Measurements from ENCODE around the gene PRSS57.
A peak's percentile ranks its signal among the peaks of the same experiment; 100 is the strongest.
"Not testable (repeated sequence)": the region's sequence is repeated elsewhere in the genome, so short reads cannot be mapped to it uniquely, and the experiment has no call there.

PRSS57 gene

GRCh38 chr19:703329-703650 is 8.0 kb upstream of the PRSS57 start:
- H3K4me3 Mint-ChIP-seq: peak overlapping the region; percentile 57
- H3K9me3 Mint-ChIP-seq: peaks cover 19% of the 10 kb centered on the region
- TF ChIP-seq CTCF (IDR thresholded peaks at IDR 0.05): no peak
- DNase-seq: no peak
- peaks cover 36% of the 10 kb centered on the region for H3K27me3 Mint-ChIP-seq (ENCODE audit: low read depth, poor library complexity)
- H3K4me1 Mint-ChIP-seq: peaks cover 7% of the 10 kb centered on the region
- no peaks in the 10 kb centered on the region for H3K36me3 Mint-ChIP-seq (ENCODE audit: low read depth)
- no peak overlapping the region for H3K27ac Mint-ChIP-seq

- H3K27me3 Mint-ChIP-seq (ENCODE audit: low read depth, poor library complexity): peaks cover 32% of the 10 kb centered on the region
- not testable (repeated sequence) for DNase-seq; H3K36me3 Mint-ChIP-seq (ENCODE audit: low read depth); H3K27ac Mint-ChIP-seq; H3K4me1 Mint-ChIP-seq
- H3K4me3 Mint-ChIP-seq: peak overlapping the region; percentile 57
- H3K9me3 Mint-ChIP-seq: peaks cover 15% of the 10 kb centered on the region
Measured at GRCh38 chr19:702847-703246, 7.6 kb upstream of the PRSS57 start.

- H3K9me3 Mint-ChIP-seq; DNase-seq; H3K4me3 Mint-ChIP-seq; H3K4me1 Mint-ChIP-seq; H3K36me3 Mint-ChIP-seq (ENCODE audit: low read depth); H3K27ac Mint-ChIP-seq: not testable (repeated sequence)
- H3K27me3 Mint-ChIP-seq (ENCODE audit: low read depth, poor library complexity): peaks cover 19% of the 10 kb centered on the region
Measured at GRCh38 chr19:699885-700284, 4.6 kb upstream of the PRSS57 start.

- not testable (repeated sequence) for H3K27me3 Mint-ChIP-seq (ENCODE audit: low read depth, poor library complexity); DNase-seq; H3K4me3 Mint-ChIP-seq; H3K36me3 Mint-ChIP-seq (ENCODE audit: low read depth); H3K4me1 Mint-ChIP-seq; H3K27ac Mint-ChIP-seq; H3K9me3 Mint-ChIP-seq
Measured at GRCh38 chr19:698529-698928, 3.3 kb upstream of the PRSS57 start.

GRCh38 chr19:694481-695351 is 536 bp downstream of the PRSS57 start:
- no peak for TF ChIP-seq CTCF (IDR thresholded peaks at IDR 0.05)
- H3K9me3 Mint-ChIP-seq: no peaks in the 10 kb centered on the region
- H3K36me3 Mint-ChIP-seq (ENCODE audit: low read depth): no peaks in the 10 kb centered on the region
- no peak for DNase-seq
- no peak overlapping the region for H3K27ac Mint-ChIP-seq
- no peak overlapping the region for H3K4me3 Mint-ChIP-seq
- peaks cover 3% of the 10 kb centered on the region for H3K27me3 Mint-ChIP-seq (ENCODE audit: low read depth, poor library complexity)
- H3K4me1 Mint-ChIP-seq: peaks cover 10% of the 10 kb centered on the region

- no peak for TF ChIP-seq CTCF (IDR thresholded peaks at IDR 0.05)
- no peaks in the 10 kb centered on the region for H3K36me3 Mint-ChIP-seq (ENCODE audit: low read depth)
- DNase-seq: no peak
- H3K27me3 Mint-ChIP-seq (ENCODE audit: low read depth, poor library complexity): peaks cover 4% of the 10 kb centered on the region
- no peak overlapping the region for H3K4me3 Mint-ChIP-seq
- H3K27ac Mint-ChIP-seq: no peak overlapping the region
- H3K9me3 Mint-ChIP-seq: no peaks in the 10 kb centered on the region
- H3K4me1 Mint-ChIP-seq: peaks cover 14% of the 10 kb centered on the region
Measured at GRCh38 chr19:690203-690602, 5.0 kb downstream of the PRSS57 start.

GRCh38 chr19:688992-689391 is 6.3 kb downstream of the PRSS57 start:
- Mint-ChIP-seq H3K4me1 (peaks cover 14% of the 10 kb centered on the region), H3K4me3 (no peak overlapping the region), H3K27ac (no peak overlapping the region), H3K36me3 (ENCODE audit: low read depth) (no peaks in the 10 kb centered on the region), H3K9me3 (no peaks in the 10 kb centered on the region), H3K27me3 (ENCODE audit: low read depth, poor library complexity) (peaks cover 4% of the 10 kb centered on the region)
- TF ChIP-seq CTCF (IDR thresholded peaks at IDR 0.05): no peak
- no peak for DNase-seq

Data from nephron progenitor cell (in vitro differentiated cells).